ENCODE data around the gene KLHL8. TPM values are rescaled to one million over a fixed set of nuclear protein-coding genes. Genes with fewer than 3 reads are reported as not detected.

The KLHL8 gene
- total RNA-seq, 1 experiment from 2014 or later = 15.4 TPM

GRCh38 chr4:87266986-87267385 lies 46.6 kb upstream of the KLHL8 start:
- ChIA-PET CTCF (no interaction called here), POLR2A (ENCODE audit: low non-redundant PET) (no interaction called here)
- Histone ChIP-seq H3K36me3 (ENCODE audit: insufficient read depth, low read length, poor library complexity, severe bottlenecking) (no peaks in the 10 kb centered on the region), H3K9me3 (ENCODE audit: low read depth, low read length, poor library complexity, severe bottlenecking) (no peaks in the 10 kb centered on the region), H3K4me3 (ENCODE audit: low read depth, low read length, poor library complexity, severe bottlenecking) (no peak overlapping the region), H3K27me3 (replicated peaks; ENCODE audit: insufficient read depth, low read depth, low read length, poor library complexity) (no peaks in the 10 kb centered on the region), H3K27ac (ENCODE audit: low read depth, low read length, poor library complexity, severe bottlenecking) (no peak overlapping the region), H3K4me1 (ENCODE audit: insufficient read depth, low read length, poor library complexity, severe bottlenecking) (no peaks in the 10 kb centered on the region)
- TF ChIP-seq CTCF (conservative IDR thresholded peaks at IDR 0.05; ENCODE audit: low read depth, low read length) (no peak), EZH2 (IDR thresholded peaks at IDR 0.05; ENCODE audit: borderline replicate concordance, low read depth, low read length, poor library complexity, severe bottlenecking) (no peak)
- intact Hi-C loops (cut with micrococcal nuclease; ENCODE audit: unreplicated experiment) = no loop called here
- no peak for DNase-seq (ENCODE audit: low spot score)
- BruUV-seq (replicated peaks) = no TSS peak

GRCh38 chr4:87262886-87263285 lies 42.5 kb upstream of the KLHL8 start:
- H3K27me3 ChIP-seq (replicated peaks; ENCODE audit: insufficient read depth, low read depth, low read length, poor library complexity) = no peaks in the 10 kb centered on the region
- no peak overlapping the region for H3K4me3 ChIP-seq (ENCODE audit: low read depth, low read length, poor library complexity, severe bottlenecking)
- H3K4me1 ChIP-seq (ENCODE audit: insufficient read depth, low read length, poor library complexity, severe bottlenecking) = peaks cover 5% of the 10 kb centered on the region
- H3K36me3 ChIP-seq (ENCODE audit: insufficient read depth, low read length, poor library complexity, severe bottlenecking) = no peaks in the 10 kb centered on the region
- POLR2A ChIA-PET (ENCODE audit: low non-redundant PET) = no interaction called here
- no peak for TF ChIP-seq EZH2 (IDR thresholded peaks at IDR 0.05; ENCODE audit: borderline replicate concordance, low read depth, low read length, poor library complexity, severe bottlenecking)
- no peak for TF ChIP-seq CTCF (conservative IDR thresholded peaks at IDR 0.05; ENCODE audit: low read depth, low read length)
- CTCF ChIA-PET = no interaction called here
- intact Hi-C loops (cut with micrococcal nuclease; ENCODE audit: unreplicated experiment) = no loop called here
- no peak overlapping the region for H3K27ac ChIP-seq (ENCODE audit: low read depth, low read length, poor library complexity, severe bottlenecking)
- no peak for DNase-seq (ENCODE audit: low spot score)
- no TSS peak for BruUV-seq (replicated peaks)
- H3K9me3 ChIP-seq (ENCODE audit: low read depth, low read length, poor library complexity, severe bottlenecking) = no peaks in the 10 kb centered on the region

GRCh38 chr4:87260477-87260876 lies 40.1 kb upstream of the KLHL8 start:
- no peak for DNase-seq (ENCODE audit: low spot score)
- CTCF ChIA-PET = no interaction called here
- Histone ChIP-seq H3K36me3 (ENCODE audit: insufficient read depth, low read length, poor library complexity, severe bottlenecking) (no peaks in the 10 kb centered on the region), H3K9me3 (ENCODE audit: low read depth, low read length, poor library complexity, severe bottlenecking) (no peaks in the 10 kb centered on the region), H3K4me1 (ENCODE audit: insufficient read depth, low read length, poor library complexity, severe bottlenecking) (peaks cover 6% of the 10 kb centered on the region), H3K27ac (ENCODE audit: low read depth, low read length, poor library complexity, severe bottlenecking) (no peak overlapping the region), H3K4me3 (ENCODE audit: low read depth, low read length, poor library complexity, severe bottlenecking) (no peak overlapping the region), H3K27me3 (replicated peaks; ENCODE audit: insufficient read depth, low read depth, low read length, poor library complexity) (no peaks in the 10 kb centered on the region)
- intact Hi-C loops (cut with micrococcal nuclease; ENCODE audit: unreplicated experiment) = no loop called here
- BruUV-seq (replicated peaks) = no TSS peak
- POLR2A ChIA-PET (ENCODE audit: low non-redundant PET) = no interaction called here
- no peak for TF ChIP-seq EZH2 (IDR thresholded peaks at IDR 0.05; ENCODE audit: borderline replicate concordance, low read depth, low read length, poor library complexity, severe bottlenecking)
- no peak for TF ChIP-seq CTCF (conservative IDR thresholded peaks at IDR 0.05; ENCODE audit: low read depth, low read length)
